Measurements from ENCODE around the gene HJV. TPM values are rescaled to one million over a fixed set of nuclear protein-coding genes. Genes with fewer than 3 reads are reported as not detected.

HJV gene
- total and polyA plus RNA-seq, 2 of the 13 experiments (the other 11 are each of a cell fraction or from before 2014, with no cell fraction given), result 0.18 TPM; not detected in 1

DNA sequence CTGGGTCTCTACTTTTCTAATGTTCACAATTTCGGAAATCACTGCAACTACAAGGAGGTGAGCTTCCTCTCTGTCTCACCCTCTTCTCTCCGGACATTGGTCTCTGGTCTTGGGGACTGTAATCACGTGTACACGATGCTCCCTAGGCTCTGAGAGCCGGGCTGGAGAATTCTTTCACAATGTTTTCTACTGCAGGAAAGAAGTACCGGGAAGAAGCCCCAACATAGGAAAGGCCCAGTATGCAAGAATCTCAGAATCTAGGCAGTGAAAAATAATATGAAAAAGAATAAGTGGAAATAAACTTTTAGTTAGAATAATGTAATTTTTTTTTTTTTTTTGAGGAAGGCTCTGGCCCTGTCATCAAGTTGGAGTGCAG is 13.5 kb upstream of the HJV start (continued):
- TF ChIP-seq REL (CRISPR knock-in tag; conservative IDR thresholded peaks at IDR 0.05) (no peak), POLR2G (IDR thresholded peaks at IDR 0.05; ENCODE audit: low read depth, low read length) (0 out of 2 replicates have a peak, but pooled peaks have one; percentile 42), ZNF367 (CRISPR knock-in tag; IDR thresholded peaks at IDR 0.05; ENCODE audit: borderline replicate concordance) (no peak), ZNF382 (CRISPR knock-in tag; IDR thresholded peaks at IDR 0.05; ENCODE audit: borderline replicate concordance) (no peak), YEATS2 (CRISPR knock-in tag; IDR thresholded peaks at IDR 0.05; ENCODE audit: borderline replicate concordance) (no peak), HOXA3 (CRISPR knock-in tag; IDR thresholded peaks at IDR 0.05) (no peak), ZNF317 (CRISPR knock-in tag; IDR thresholded peaks at IDR 0.05) (no peak), PAWR (CRISPR knock-in tag; IDR thresholded peaks at IDR 0.05; ENCODE audit: borderline replicate concordance) (no peak), ZSCAN31 (CRISPR knock-in tag; IDR thresholded peaks at IDR 0.05; ENCODE audit: low read depth) (no peak), SAP130 (CRISPR knock-in tag; IDR thresholded peaks at IDR 0.05; ENCODE audit: low read depth) (peak; percentile 60), POLR2A (IDR thresholded peaks at IDR 0.05; ENCODE audit: insufficient read depth in 1 of 2, low read depth in 2 of 2, low read length in 2 of 2) (0 out of 4 replicates have a peak, but pooled peaks have one; percentile 40 to 42), CEBPB (IDR thresholded peaks at IDR 0.05; ENCODE audit: borderline replicate concordance, low read depth, low read length) (peak; percentile 59; the same call in 1 of the 2 replicates), ATF3 (CRISPR knock-in tag; IDR thresholded peaks at IDR 0.05) (no peak), GFI1 (CRISPR knock-in tag; IDR thresholded peaks at IDR 0.05; ENCODE audit: borderline replicate concordance) (peak; percentile 95), PHF8 (CRISPR knock-in tag; IDR thresholded peaks at IDR 0.05) (peak; percentile 53), CEBPZ (IDR thresholded peaks at IDR 0.05; ENCODE audit: low read length) (no peak)
- TF ChIP-seq, protein P1, sequence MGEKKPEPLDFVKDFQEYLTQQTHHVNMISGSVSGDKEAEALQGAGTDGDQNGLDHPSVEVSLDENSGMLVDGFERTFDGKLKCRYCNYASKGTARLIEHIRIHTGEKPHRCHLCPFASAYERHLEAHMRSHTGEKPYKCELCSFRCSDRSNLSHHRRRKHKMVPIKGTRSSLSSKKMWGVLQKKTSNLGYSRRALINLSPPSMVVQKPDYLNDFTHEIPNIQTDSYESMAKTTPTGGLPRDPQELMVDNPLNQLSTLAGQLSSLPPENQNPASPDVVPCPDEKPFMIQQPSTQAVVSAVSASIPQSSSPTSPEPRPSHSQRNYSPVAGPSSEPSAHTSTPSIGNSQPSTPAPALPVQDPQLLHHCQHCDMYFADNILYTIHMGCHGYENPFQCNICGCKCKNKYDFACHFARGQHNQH (CRISPR knock-in tag; IDR thresholded peaks at IDR 0.05), result no peak
- TF ChIP-seq, protein P2, sequence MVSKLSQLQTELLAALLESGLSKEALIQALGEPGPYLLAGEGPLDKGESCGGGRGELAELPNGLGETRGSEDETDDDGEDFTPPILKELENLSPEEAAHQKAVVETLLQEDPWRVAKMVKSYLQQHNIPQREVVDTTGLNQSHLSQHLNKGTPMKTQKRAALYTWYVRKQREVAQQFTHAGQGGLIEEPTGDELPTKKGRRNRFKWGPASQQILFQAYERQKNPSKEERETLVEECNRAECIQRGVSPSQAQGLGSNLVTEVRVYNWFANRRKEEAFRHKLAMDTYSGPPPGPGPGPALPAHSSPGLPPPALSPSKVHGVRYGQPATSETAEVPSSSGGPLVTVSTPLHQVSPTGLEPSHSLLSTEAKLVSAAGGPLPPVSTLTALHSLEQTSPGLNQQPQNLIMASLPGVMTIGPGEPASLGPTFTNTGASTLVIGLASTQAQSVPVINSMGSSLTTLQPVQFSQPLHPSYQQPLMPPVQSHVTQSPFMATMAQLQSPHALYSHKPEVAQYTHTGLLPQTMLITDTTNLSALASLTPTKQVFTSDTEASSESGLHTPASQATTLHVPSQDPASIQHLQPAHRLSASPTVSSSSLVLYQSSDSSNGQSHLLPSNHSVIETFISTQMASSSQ (IDR thresholded peaks at IDR 0.05; ENCODE audit: low read depth), result no peak
- TF ChIP-seq, protein P2 (CRISPR knock-in tag; IDR thresholded peaks at IDR 0.05; ENCODE audit: borderline replicate concordance), result no peak
- TF ChIP-seq, protein P3, sequence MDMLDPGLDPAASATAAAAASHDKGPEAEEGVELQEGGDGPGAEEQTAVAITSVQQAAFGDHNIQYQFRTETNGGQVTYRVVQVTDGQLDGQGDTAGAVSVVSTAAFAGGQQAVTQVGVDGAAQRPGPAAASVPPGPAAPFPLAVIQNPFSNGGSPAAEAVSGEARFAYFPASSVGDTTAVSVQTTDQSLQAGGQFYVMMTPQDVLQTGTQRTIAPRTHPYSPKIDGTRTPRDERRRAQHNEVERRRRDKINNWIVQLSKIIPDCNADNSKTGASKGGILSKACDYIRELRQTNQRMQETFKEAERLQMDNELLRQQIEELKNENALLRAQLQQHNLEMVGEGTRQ (IDR thresholded peaks at IDR 0.05; ENCODE audit: low read depth, low read length), result no peak
- TF ChIP-seq, protein P3 (CRISPR knock-in tag; IDR thresholded peaks at IDR 0.05; ENCODE audit: borderline replicate concordance), result no peak; the same call in 1 of the 2 replicates
